RWPE1 (cell line): ENCODE results near the gene RALGAPA2.

Experiments
- CTCF ChIA-PET: fragments of 350-600 bp; sonication (Branson Sonifier 250); formaldehyde crosslinking; extraction: SDS; loops from one replicate; lab custom pipeline; 2021; lab: Yijun Ruan, JAX
- POLR2A ChIA-PET: fragments of 400-600 bp; formaldehyde crosslinking; extraction: SDS; loops from one replicate; lab custom pipeline; 2020; ENCODE audit warnings: antibody characterized with exemption; ENCODE audit not compliant: low non-redundant PET; lab: Yijun Ruan, JAX
- DNase-seq: peaks from one replicate; pipeline ENCODE4 v3.0.0; 2012; ENCODE audit warnings: low spot score
- H3K27ac ChIP-seq: fragments of 450-650 bp; 2 replicates; pipeline ENCODE4 v1.5.1; 2017
- CTCF ChIP-seq: fragments of 450-650 bp; conservative IDR thresholded peaks from 2 replicates; pipeline ENCODE4 v1.5.1; 2017; ENCODE audit warnings: low read depth, mild to moderate bottlenecking

Gene RALGAPA2

GRCh38 chr20:20395903-20396568 lies 316.4 kb downstream of the RALGAPA2 start:
- ChIA-PET POLR2A (no interaction called here), CTCF (no interaction called here)
- no peak for DNase-seq
- TF ChIP-seq CTCF = no peak
- H3K27ac ChIP-seq = no peak overlapping the region

GRCh38 chr20:20395087-20395486 lies 317.4 kb downstream of the RALGAPA2 start:
- ChIA-PET CTCF (no interaction called here), POLR2A (no interaction called here)
- no peak overlapping the region for H3K27ac ChIP-seq
- no peak for DNase-seq
- no peak for TF ChIP-seq CTCF

GRCh38 chr20:20393207-20394120 lies 319.0 kb downstream of the RALGAPA2 start:
- ChIA-PET POLR2A (no interaction called here), CTCF (interaction anchor here (0.7 kb wide), 1 partner anchor 525 kb away, joined by 3 read pairs; no protein-coding TSS in a partner anchor)
- TF ChIP-seq CTCF = no peak
- no peak for DNase-seq
- no peak overlapping the region for H3K27ac ChIP-seq

GRCh38 chr20:20391766-20392165 lies 320.7 kb downstream of the RALGAPA2 start:
- POLR2A ChIA-PET = no interaction called here
- CTCF ChIA-PET = no interaction called here
- no peak overlapping the region for H3K27ac ChIP-seq
- TF ChIP-seq CTCF = no peak
- DNase-seq = no peak

- CTCF ChIA-PET = interaction anchor here (0.5 kb wide), 1 partner anchor 306 kb away, joined by 3 read pairs; no protein-coding TSS in a partner anchor
- POLR2A ChIA-PET = no interaction called here
- no peak for DNase-seq
- no peak for TF ChIP-seq CTCF
- H3K27ac ChIP-seq = no peak overlapping the region
These were observed 321.3 kb downstream of the RALGAPA2 start for GRCh38 chr20:20391115-20391514.

- TF ChIP-seq CTCF = no peak
- no peak for DNase-seq
- ChIA-PET POLR2A (no interaction called here), CTCF (interaction anchor here (0.5 kb wide), 1 partner anchor 306 kb away, joined by 3 read pairs; no protein-coding TSS in a partner anchor)
- H3K27ac ChIP-seq = no peak overlapping the region
These were observed 322.1 kb downstream of the RALGAPA2 start for GRCh38 chr20:20390393-20390792.
